ENCODE data around the gene AFDN.
A peak's percentile ranks its signal among the peaks of the same experiment; 100 is the strongest.

Gene AFDN

GRCh38 chr6:167817729-167818128 is 9.0 kb upstream of the AFDN start:
- Mint-ChIP-seq H3K4me3 (no peak overlapping the region), H3K36me3 (ENCODE audit: insufficient read depth) (no peaks in the 10 kb centered on the region)
- no peak for ATAC-seq (replicated peaks)

GRCh38 chr6:167819576-167819975 is 7.1 kb upstream of the AFDN start:
- H3K9me3 Mint-ChIP-seq, result no peaks in the 10 kb centered on the region
- H3K4me3 Mint-ChIP-seq, result no peak overlapping the region
- H3K36me3 Mint-ChIP-seq (ENCODE audit: insufficient read depth), result no peaks in the 10 kb centered on the region
- H3K27me3 Mint-ChIP-seq, result peaks cover 30 to 61% of the 10 kb centered on the region in 2 donors
- ATAC-seq (replicated peaks), result no peak
- peaks cover 0 to 2% of the 10 kb centered on the region in 2 donors for H3K4me1 Mint-ChIP-seq (ENCODE audit: low read depth in 2 of 2)
- DNase-seq, result no peak
- no peak overlapping the region for H3K27ac Mint-ChIP-seq

More at GRCh38 chr6:167817729-167818128, 9.0 kb upstream of the AFDN start:
- H3K27me3 Mint-ChIP-seq, result peaks cover 30 to 57% of the 10 kb centered on the region in 2 donors
- no peaks in the 10 kb centered on the region for H3K9me3 Mint-ChIP-seq
- peaks cover 0 to 2% of the 10 kb centered on the region in 2 donors for H3K4me1 Mint-ChIP-seq (ENCODE audit: low read depth in 2 of 2)
- DNase-seq, result no peak
- no peak overlapping the region for H3K27ac Mint-ChIP-seq

- no peak overlapping the region for H3K27ac Mint-ChIP-seq
- ATAC-seq (replicated peaks), result no peak
- H3K4me1 Mint-ChIP-seq (ENCODE audit: low read depth in 2 of 2), result peaks cover 0 to 6% of the 10 kb centered on the region in 2 donors
- H3K36me3 Mint-ChIP-seq (ENCODE audit: insufficient read depth), result peaks cover 4% of the 10 kb centered on the region
- peaks cover 35 to 68% of the 10 kb centered on the region in 2 donors for H3K27me3 Mint-ChIP-seq
- no peaks in the 10 kb centered on the region for H3K9me3 Mint-ChIP-seq
- no peak overlapping the region for H3K4me3 Mint-ChIP-seq
- no peak for DNase-seq
These were observed 6.0 kb upstream of the AFDN start for GRCh38 chr6:167820681-167821080.

GRCh38 chr6:167824591-167825331 is 1.9 kb upstream of the AFDN start:
- no peaks in the 10 kb centered on the region for H3K9me3 Mint-ChIP-seq
- H3K27ac Mint-ChIP-seq, result no peak overlapping the region
- H3K36me3 Mint-ChIP-seq (ENCODE audit: insufficient read depth), result peaks cover 19% of the 10 kb centered on the region
- H3K27me3 Mint-ChIP-seq, result peaks cover 33 to 57% of the 10 kb centered on the region in 2 donors
- ATAC-seq (replicated peaks) (no peak), DNase-seq (no peak)
- peak overlapping the region; percentile 85 to 90 for H3K4me3 Mint-ChIP-seq
- H3K4me1 Mint-ChIP-seq (ENCODE audit: low read depth in 2 of 2), result peaks cover 12% of the 10 kb centered on the region in 2 donors

GRCh38 chr6:167825332-167826229 is 1.1 kb upstream of the AFDN start:
- no peaks in the 10 kb centered on the region for H3K9me3 Mint-ChIP-seq
- DNase-seq (peak in 1 of 3 experiments; percentile 6), ATAC-seq (replicated peaks) (peak; percentile 14)
- H3K4me1 Mint-ChIP-seq (ENCODE audit: low read depth in 2 of 2), result peaks cover 12% of the 10 kb centered on the region in 2 donors
- H3K27ac Mint-ChIP-seq, result peak overlapping the region in 1 of 2 donors; percentile 86
- H3K4me3 Mint-ChIP-seq, result peak overlapping the region; percentile 85 to 90
- peaks cover 19% of the 10 kb centered on the region for H3K36me3 Mint-ChIP-seq (ENCODE audit: insufficient read depth)
- H3K27me3 Mint-ChIP-seq, result peaks cover 35 to 56% of the 10 kb centered on the region in 2 donors

GRCh38 chr6:167826230-167826895 is 348 bp upstream of the AFDN start:
- peaks cover 21% of the 10 kb centered on the region for H3K36me3 Mint-ChIP-seq (ENCODE audit: insufficient read depth)
- ATAC-seq (replicated peaks) (peak; percentile 89), DNase-seq (peak; percentile 46 to 49 (median 49))
- no peaks in the 10 kb centered on the region for H3K9me3 Mint-ChIP-seq
- H3K4me1 Mint-ChIP-seq (ENCODE audit: low read depth in 2 of 2), result peaks cover 12% of the 10 kb centered on the region in 2 donors
- H3K27ac Mint-ChIP-seq, result peak overlapping the region in 1 of 2 donors; percentile 86
- peak overlapping the region; percentile 85 to 90 for H3K4me3 Mint-ChIP-seq
- peaks cover 29 to 48% of the 10 kb centered on the region in 2 donors for H3K27me3 Mint-ChIP-seq

- DNase-seq (peak; percentile 7 to 15 (median 15)), ATAC-seq (replicated peaks) (peak; percentile 11)
- peak overlapping the region; percentile 76 to 82 for H3K4me3 Mint-ChIP-seq
- H3K27me3 Mint-ChIP-seq, result peaks cover 35 to 54% of the 10 kb centered on the region in 2 donors
- no peaks in the 10 kb centered on the region for H3K9me3 Mint-ChIP-seq
- H3K27ac Mint-ChIP-seq, result peak overlapping the region in 1 of 2 donors; percentile 60
- peaks cover 22% of the 10 kb centered on the region for H3K36me3 Mint-ChIP-seq (ENCODE audit: insufficient read depth)
- H3K4me1 Mint-ChIP-seq (ENCODE audit: low read depth in 2 of 2), result peaks cover 12 to 14% of the 10 kb centered on the region in 2 donors
These were observed 1.0 kb downstream of the AFDN start for GRCh38 chr6:167827583-167828324.

- Mint-ChIP-seq H3K9me3 (no peaks in the 10 kb centered on the region), H3K4me1 (ENCODE audit: low read depth in 2 of 2) (peaks cover 12 to 15% of the 10 kb centered on the region in 2 donors), H3K36me3 (ENCODE audit: insufficient read depth) (peaks cover 22% of the 10 kb centered on the region), H3K27me3 (peaks cover 35 to 54% of the 10 kb centered on the region in 2 donors), H3K4me3 (peak overlapping the region; percentile 76 to 82), H3K27ac (no peak overlapping the region)
- DNase-seq, result no peak
- ATAC-seq (replicated peaks), result no peak
These were observed 1.7 kb downstream of the AFDN start for GRCh38 chr6:167828325-167828956.

- peaks cover 12 to 15% of the 10 kb centered on the region in 2 donors for H3K4me1 Mint-ChIP-seq (ENCODE audit: low read depth in 2 of 2)
These were observed 2.8 kb downstream of the AFDN start for GRCh38 chr6:167829513-167829912.

GRCh38 chr6:167831281-167831828 is 4.6 kb downstream of the AFDN start:
- no peaks in the 10 kb centered on the region for H3K9me3 Mint-ChIP-seq
- H3K36me3 Mint-ChIP-seq (ENCODE audit: insufficient read depth), result peaks cover 16% of the 10 kb centered on the region
- DNase-seq (no peak), ATAC-seq (replicated peaks) (no peak)
- H3K27me3 Mint-ChIP-seq, result peaks cover 31 to 38% of the 10 kb centered on the region in 2 donors
- no peak overlapping the region for H3K27ac Mint-ChIP-seq
- peaks cover 6 to 7% of the 10 kb centered on the region in 2 donors for H3K4me1 Mint-ChIP-seq (ENCODE audit: low read depth in 2 of 2)
- H3K4me3 Mint-ChIP-seq, result no peak overlapping the region

More at GRCh38 chr6:167829513-167829912, 2.8 kb downstream of the AFDN start:
- ATAC-seq (replicated peaks) (no peak), DNase-seq (no peak)
- H3K4me3 Mint-ChIP-seq, result no peak overlapping the region
- peaks cover 22% of the 10 kb centered on the region for H3K36me3 Mint-ChIP-seq (ENCODE audit: insufficient read depth)
- peaks cover 35 to 55% of the 10 kb centered on the region in 2 donors for H3K27me3 Mint-ChIP-seq
- no peak overlapping the region for H3K27ac Mint-ChIP-seq
- H3K9me3 Mint-ChIP-seq, result no peaks in the 10 kb centered on the region

GRCh38 chr6:167832497-167833395 is 6.0 kb downstream of the AFDN start:
- peaks cover 28 to 32% of the 10 kb centered on the region in 2 donors for H3K27me3 Mint-ChIP-seq
- DNase-seq (no peak), ATAC-seq (replicated peaks) (no peak)
- H3K9me3 Mint-ChIP-seq, result no peaks in the 10 kb centered on the region
- H3K4me1 Mint-ChIP-seq (ENCODE audit: low read depth in 2 of 2), result peaks cover 3 to 4% of the 10 kb centered on the region in 2 donors
- no peak overlapping the region for H3K27ac Mint-ChIP-seq
- H3K36me3 Mint-ChIP-seq (ENCODE audit: insufficient read depth), result peaks cover 10% of the 10 kb centered on the region
- H3K4me3 Mint-ChIP-seq, result no peak overlapping the region
